ENCODE data around the gene RGL3. TPM values are rescaled to one million over a fixed set of nuclear protein-coding genes. Genes with fewer than 3 reads are reported as not detected.
"Not testable (repeated sequence)": the region's sequence is repeated elsewhere in the genome, so short reads cannot be mapped to it uniquely, and the experiment has no call there.

Gene RGL3
- total RNA-seq, 2 donors from 2014 or later: 5.1 to 8.6 TPM

- peak overlapping the region; percentile 24 to 65 for H3K4me3 ChIP-seq
- intact Hi-C loops (cut with DNase I): loop anchor here (2.0 kb wide), 1 partner anchor 54 kb away; no protein-coding TSS in a partner anchor
- TF ChIP-seq, protein P1, sequence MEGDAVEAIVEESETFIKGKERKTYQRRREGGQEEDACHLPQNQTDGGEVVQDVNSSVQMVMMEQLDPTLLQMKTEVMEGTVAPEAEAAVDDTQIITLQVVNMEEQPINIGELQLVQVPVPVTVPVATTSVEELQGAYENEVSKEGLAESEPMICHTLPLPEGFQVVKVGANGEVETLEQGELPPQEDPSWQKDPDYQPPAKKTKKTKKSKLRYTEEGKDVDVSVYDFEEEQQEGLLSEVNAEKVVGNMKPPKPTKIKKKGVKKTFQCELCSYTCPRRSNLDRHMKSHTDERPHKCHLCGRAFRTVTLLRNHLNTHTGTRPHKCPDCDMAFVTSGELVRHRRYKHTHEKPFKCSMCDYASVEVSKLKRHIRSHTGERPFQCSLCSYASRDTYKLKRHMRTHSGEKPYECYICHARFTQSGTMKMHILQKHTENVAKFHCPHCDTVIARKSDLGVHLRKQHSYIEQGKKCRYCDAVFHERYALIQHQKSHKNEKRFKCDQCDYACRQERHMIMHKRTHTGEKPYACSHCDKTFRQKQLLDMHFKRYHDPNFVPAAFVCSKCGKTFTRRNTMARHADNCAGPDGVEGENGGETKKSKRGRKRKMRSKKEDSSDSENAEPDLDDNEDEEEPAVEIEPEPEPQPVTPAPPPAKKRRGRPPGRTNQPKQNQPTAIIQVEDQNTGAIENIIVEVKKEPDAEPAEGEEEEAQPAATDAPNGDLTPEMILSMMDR (IDR thresholded peaks at IDR 0.05): no peak
- TF ChIP-seq POLR2A (IDR thresholded peaks at IDR 0.05): no peak
- TF ChIP-seq POLR2AphosphoS5 (IDR thresholded peaks at IDR 0.05): no peak
Observed at GRCh38 chr19:11434703-11435056, 15.6 kb upstream of the RGL3 start.

DNA sequence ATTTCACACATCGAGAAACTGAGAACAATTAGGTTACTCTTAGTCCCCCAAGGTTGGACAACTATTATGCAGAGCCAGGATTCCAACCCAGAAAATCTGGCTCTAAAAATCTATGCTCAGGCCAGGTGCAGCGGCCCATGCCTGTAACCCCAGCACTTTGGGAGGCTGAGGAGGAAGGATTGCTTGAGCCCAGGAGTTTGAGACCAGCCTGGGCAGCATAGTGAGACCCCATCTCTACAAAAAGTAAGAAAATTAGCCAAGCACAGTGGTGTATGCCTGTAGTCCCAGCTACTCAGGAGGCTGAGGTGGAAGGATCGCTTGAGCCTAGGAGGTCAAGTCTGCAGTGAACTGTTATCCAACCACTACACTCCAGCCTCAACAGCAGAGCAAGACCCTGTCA, 14.4 kb upstream of the RGL3 start:
- H3K27ac ChIP-seq; intact Hi-C loops (cut with DNase I); H3K9me3 ChIP-seq; H3K27me3 ChIP-seq (replicated peaks; ENCODE audit: insufficient read depth); H3K36me3 ChIP-seq; H3K4me3 ChIP-seq; DNase-seq (ENCODE audit: low spot score): not testable (repeated sequence)
- H3K4me1 ChIP-seq (replicated peaks): peaks cover 12% of the 10 kb centered on the region
- 98% methylated on average over 3 of the region's 3 CpGs for WGBS

More at GRCh38 chr19:11434703-11435056, 15.6 kb upstream of the RGL3 start:
- H3K27me3 ChIP-seq (replicated peaks; ENCODE audit: insufficient read depth): no peaks in the 10 kb centered on the region
- 3% methylated on average over 9 of the region's 9 CpGs for WGBS
- H3K36me3 ChIP-seq: peaks cover 3 to 4% of the 10 kb centered on the region in 2 donors
- peak overlapping the region; percentile 74 to 81 for H3K27ac ChIP-seq
- no peak for DNase-seq (ENCODE audit: low spot score)
- no peaks in the 10 kb centered on the region for H3K9me3 ChIP-seq
- peaks cover 12% of the 10 kb centered on the region for H3K4me1 ChIP-seq (replicated peaks)

DNA sequence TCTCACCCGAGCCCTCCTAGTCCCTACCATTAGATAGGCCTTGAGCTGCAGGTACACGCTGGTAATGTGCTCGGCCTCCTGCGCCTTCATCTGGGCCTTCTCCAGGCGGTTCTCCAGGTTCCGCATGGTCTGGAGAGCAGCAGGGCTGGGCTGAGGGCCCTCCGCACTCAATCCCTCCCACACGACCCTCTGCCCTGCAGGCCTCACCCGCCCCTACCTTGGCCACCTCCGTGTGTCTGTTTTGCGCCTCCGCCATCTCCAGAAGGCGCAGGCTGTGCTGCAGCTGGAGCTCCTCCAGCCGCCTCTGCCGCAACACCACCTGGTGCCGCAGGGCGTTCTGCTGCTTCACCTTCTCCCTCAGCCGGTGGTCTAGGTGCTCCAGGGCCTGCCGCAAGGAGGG, 7.5 kb upstream of the RGL3 start:
- H3K27me3 ChIP-seq (replicated peaks; ENCODE audit: insufficient read depth): no peaks in the 10 kb centered on the region
- 92% methylated on average over 19 of the region's 19 CpGs for WGBS
- intact Hi-C loops (cut with DNase I): no loop called here
- DNase-seq (ENCODE audit: low spot score): no peak
- no peak overlapping the region for H3K27ac ChIP-seq
- H3K9me3 ChIP-seq: no peaks in the 10 kb centered on the region
- H3K4me3 ChIP-seq: no peak overlapping the region
- TF ChIP-seq POLR2A (IDR thresholded peaks at IDR 0.05) (no peak), POLR2AphosphoS5 (IDR thresholded peaks at IDR 0.05) (no peak)
- TF ChIP-seq, protein P1 (IDR thresholded peaks at IDR 0.05): no peak
- H3K4me1 ChIP-seq (replicated peaks): no peaks in the 10 kb centered on the region
- H3K36me3 ChIP-seq: no peaks in the 10 kb centered on the region

DNA sequence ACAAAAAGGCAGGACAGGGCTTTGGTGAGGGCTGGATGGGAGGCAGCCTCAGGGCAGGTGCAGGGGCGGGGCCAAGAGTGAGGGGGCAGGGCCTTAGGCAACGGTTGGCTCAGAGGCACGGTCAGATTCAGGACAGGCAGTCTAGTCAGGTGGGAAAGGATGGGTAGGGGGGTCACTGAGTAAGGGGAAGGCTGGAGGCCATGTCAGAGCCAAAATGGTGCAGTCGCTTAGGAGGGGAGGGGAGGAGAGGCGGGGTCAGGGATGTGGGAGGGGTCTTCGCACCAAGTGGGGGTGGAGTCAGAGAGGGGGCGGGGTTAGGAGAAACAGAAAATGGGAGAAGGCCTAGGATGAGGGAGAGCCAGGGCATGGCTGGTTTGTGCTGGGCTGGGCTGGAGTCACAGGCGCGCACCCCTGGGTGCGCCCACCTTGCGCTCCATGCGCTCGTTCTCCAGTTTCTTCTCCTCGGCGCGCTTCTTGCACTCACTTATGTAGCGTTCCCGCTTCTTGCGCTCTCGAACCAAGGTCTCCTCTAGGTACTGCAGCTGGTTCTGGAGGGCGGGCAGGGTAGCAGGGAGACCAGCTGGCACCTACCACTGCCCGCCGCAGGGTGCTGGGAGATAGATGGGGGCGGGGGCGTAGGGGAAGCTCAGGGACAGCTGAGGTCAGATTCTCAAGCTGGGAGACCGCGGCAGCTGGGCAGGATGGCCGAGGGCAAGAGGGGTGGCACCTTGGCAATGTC, 6.8 kb upstream of the RGL3 start:
- no peak for DNase-seq (ENCODE audit: low spot score)
- WGBS: 88% methylated on average over 28 of the region's 28 CpGs
- intact Hi-C loops (cut with DNase I): no loop called here
- H3K36me3 ChIP-seq: no peaks in the 10 kb centered on the region
- no peaks in the 10 kb centered on the region for H3K4me1 ChIP-seq (replicated peaks)
- H3K4me3 ChIP-seq: no peak overlapping the region
- H3K27me3 ChIP-seq (replicated peaks; ENCODE audit: insufficient read depth): no peaks in the 10 kb centered on the region
- TF ChIP-seq POLR2A (IDR thresholded peaks at IDR 0.05) (no peak), POLR2AphosphoS5 (IDR thresholded peaks at IDR 0.05) (no peak)
- TF ChIP-seq, protein P1 (IDR thresholded peaks at IDR 0.05): no peak
- no peaks in the 10 kb centered on the region for H3K9me3 ChIP-seq
- H3K27ac ChIP-seq: no peak overlapping the region

GRCh38 chr19:11423791-11424181, 4.7 kb upstream of the RGL3 start:
- Histone ChIP-seq H3K4me3 (no peak overlapping the region), H3K27ac (no peak overlapping the region), H3K9me3 (no peaks in the 10 kb centered on the region), H3K27me3 (replicated peaks; ENCODE audit: insufficient read depth) (no peaks in the 10 kb centered on the region), H3K36me3 (no peaks in the 10 kb centered on the region), H3K4me1 (replicated peaks) (no peaks in the 10 kb centered on the region)
- TF ChIP-seq, protein P1 (IDR thresholded peaks at IDR 0.05): no peak
- TF ChIP-seq POLR2AphosphoS5 (IDR thresholded peaks at IDR 0.05) (no peak), POLR2A (IDR thresholded peaks at IDR 0.05) (no peak)
- WGBS: 25% methylated on average over 22 of the region's 22 CpGs
- DNase-seq (ENCODE audit: low spot score): no peak
- intact Hi-C loops (cut with DNase I): no loop called here

Measured in prostate gland (tissue), 2 donors.